IPS-20b (cell line): Measurements from ENCODE around the gene CMKLR1.

Experiments used
- H3K27ac ChIP-seq: one replicate; pipeline ENCODE4 v1.5.1; 2013; ENCODE audit warnings: low read length
- H3K27me3 ChIP-seq: 2 replicates; pipeline ENCODE4 v1.6.1; 2013; ENCODE audit warnings: mild to moderate bottlenecking, low read length, inconsistent platforms; ENCODE audit not compliant: insufficient read depth
- H3K36me3 ChIP-seq: 2 replicates; pipeline ENCODE4 v1.6.1; 2013; ENCODE audit warnings: low read depth, mild to moderate bottlenecking, inconsistent platforms, low read length, moderate library complexity; ENCODE audit not compliant: insufficient read depth
- H3K4me1 ChIP-seq: 2 replicates; pipeline ENCODE4 v1.6.1; 2013; ENCODE audit warnings: mild to moderate bottlenecking, control low read depth, inconsistent platforms, low read length, moderate library complexity; ENCODE audit not compliant: insufficient read depth
- H3K4me3 ChIP-seq: 2 replicates; pipeline ENCODE4 v1.5.1; 2013; ENCODE audit warnings: mild to moderate bottlenecking, low read length, inconsistent platforms
- H3K9ac ChIP-seq: 2 replicates; pipeline ENCODE4 v1.6.1; 2013; ENCODE audit warnings: low read depth, mild to moderate bottlenecking, inconsistent platforms, low read length, moderate library complexity
- H3K9me3 ChIP-seq: 2 replicates; pipeline ENCODE4 v1.6.1; 2013; ENCODE audit warnings: mild to moderate bottlenecking, low read depth, low read length, inconsistent platforms; ENCODE audit not compliant: insufficient read depth

The CMKLR1 gene

GRCh38 chr12:108338915-108339657 lies at the start of gene CMKLR1:
TSS of gene CMKLR1 (minus strand) at chr12:108339311. CDS start at chr12:108293591, 45,720 bp downstream.
- no peak within 1 kb of the TSS for H3K27ac ChIP-seq

GRCh38 chr12:108387771-108388170 lies 48.7 kb upstream of the CMKLR1 start:
- Histone ChIP-seq H3K9ac (no peak overlapping the region), H3K4me3 (no peak overlapping the region), H3K27me3 (no peaks in the 10 kb centered on the region), H3K36me3 (no peaks in the 10 kb centered on the region), H3K4me1 (peaks cover 9% of the 10 kb centered on the region; the same call in 1 of the 2 replicates), H3K9me3 (no peaks in the 10 kb centered on the region), H3K27ac (no peak overlapping the region)

More at GRCh38 chr12:108338915-108339657, at the start of gene CMKLR1:
- peaks cover 3% of the 10 kb centered on the region; the same call in 1 of the 2 replicates for H3K4me1 ChIP-seq
- no peak within 1 kb of the TSS for H3K4me3 ChIP-seq
- no peaks in the 10 kb centered on the region for H3K9me3 ChIP-seq
- no peak within 1 kb of the TSS for H3K9ac ChIP-seq
- no peaks in the 10 kb centered on the region for H3K27me3 ChIP-seq
- H3K36me3 ChIP-seq = no peaks in the 10 kb centered on the region

- no peaks in the 10 kb centered on the region for H3K27me3 ChIP-seq
- no peak overlapping the region for H3K4me3 ChIP-seq
- no peaks in the 10 kb centered on the region for H3K9me3 ChIP-seq
- H3K27ac ChIP-seq = no peak overlapping the region
- no peak overlapping the region for H3K9ac ChIP-seq
- H3K36me3 ChIP-seq = no peaks in the 10 kb centered on the region
- peaks cover 9% of the 10 kb centered on the region; the same call in 1 of the 2 replicates for H3K4me1 ChIP-seq
Observed at GRCh38 chr12:108386709-108387360, 47.7 kb upstream of the CMKLR1 start.

- Histone ChIP-seq H3K9me3 (no peaks in the 10 kb centered on the region), H3K4me1 (no peaks in the 10 kb centered on the region), H3K27ac (no peak overlapping the region), H3K27me3 (no peaks in the 10 kb centered on the region), H3K9ac (no peak overlapping the region), H3K4me3 (no peak overlapping the region), H3K36me3 (no peaks in the 10 kb centered on the region)
Observed at GRCh38 chr12:108382437-108382801, 43.3 kb upstream of the CMKLR1 start.

GRCh38 chr12:108381787-108382436 lies 42.8 kb upstream of the CMKLR1 start:
- H3K9ac ChIP-seq = no peak overlapping the region
- H3K36me3 ChIP-seq = no peaks in the 10 kb centered on the region
- no peaks in the 10 kb centered on the region for H3K4me1 ChIP-seq
- H3K27me3 ChIP-seq = no peaks in the 10 kb centered on the region
- no peak overlapping the region for H3K4me3 ChIP-seq
- H3K9me3 ChIP-seq = peaks cover 3% of the 10 kb centered on the region; the same call in 1 of the 2 replicates
- H3K27ac ChIP-seq = no peak overlapping the region

GRCh38 chr12:108380382-108380781 lies 41.3 kb upstream of the CMKLR1 start:
- Histone ChIP-seq H3K27me3 (no peaks in the 10 kb centered on the region), H3K9ac (no peak overlapping the region), H3K27ac (no peak overlapping the region), H3K4me1 (no peaks in the 10 kb centered on the region), H3K36me3 (no peaks in the 10 kb centered on the region), H3K9me3 (peaks cover 11% of the 10 kb centered on the region; the same call in 1 of the 2 replicates), H3K4me3 (no peak overlapping the region)

GRCh38 chr12:108379823-108380222 lies 40.7 kb upstream of the CMKLR1 start:
- H3K4me1 ChIP-seq = no peaks in the 10 kb centered on the region
- H3K9me3 ChIP-seq = peaks cover 14% of the 10 kb centered on the region; the same call in 1 of the 2 replicates
- H3K9ac ChIP-seq = no peak overlapping the region
- no peak overlapping the region for H3K4me3 ChIP-seq
- no peak overlapping the region for H3K27ac ChIP-seq
- H3K36me3 ChIP-seq = no peaks in the 10 kb centered on the region
- no peaks in the 10 kb centered on the region for H3K27me3 ChIP-seq

- H3K36me3 ChIP-seq = no peaks in the 10 kb centered on the region
- H3K9ac ChIP-seq = no peak overlapping the region
- no peak overlapping the region for H3K4me3 ChIP-seq
- no peaks in the 10 kb centered on the region for H3K4me1 ChIP-seq
- no peaks in the 10 kb centered on the region for H3K27me3 ChIP-seq
- H3K27ac ChIP-seq = no peak overlapping the region
- peaks cover 18% of the 10 kb centered on the region for H3K9me3 ChIP-seq
Observed at GRCh38 chr12:108378926-108379325, 39.8 kb upstream of the CMKLR1 start.

- Histone ChIP-seq H3K27ac (no peak overlapping the region), H3K4me1 (no peaks in the 10 kb centered on the region), H3K27me3 (no peaks in the 10 kb centered on the region), H3K36me3 (no peaks in the 10 kb centered on the region), H3K9me3 (peaks cover 27% of the 10 kb centered on the region), H3K4me3 (no peak overlapping the region), H3K9ac (no peak overlapping the region)
Observed at GRCh38 chr12:108377260-108377659, 38.1 kb upstream of the CMKLR1 start.

GRCh38 chr12:108375986-108376663 lies 37.0 kb upstream of the CMKLR1 start:
- no peak overlapping the region for H3K9ac ChIP-seq
- no peaks in the 10 kb centered on the region for H3K27me3 ChIP-seq
- no peak overlapping the region for H3K27ac ChIP-seq
- H3K36me3 ChIP-seq = no peaks in the 10 kb centered on the region
- H3K4me3 ChIP-seq = no peak overlapping the region
- no peaks in the 10 kb centered on the region for H3K4me1 ChIP-seq
- H3K9me3 ChIP-seq = peaks cover 27% of the 10 kb centered on the region

GRCh38 chr12:108374596-108375320 lies 35.6 kb upstream of the CMKLR1 start:
- no peak overlapping the region for H3K9ac ChIP-seq
- H3K4me1 ChIP-seq = no peaks in the 10 kb centered on the region
- peaks cover 27% of the 10 kb centered on the region for H3K9me3 ChIP-seq
- no peak overlapping the region for H3K4me3 ChIP-seq
- H3K27me3 ChIP-seq = no peaks in the 10 kb centered on the region
- no peaks in the 10 kb centered on the region for H3K36me3 ChIP-seq
- no peak overlapping the region for H3K27ac ChIP-seq
